K562 (cell line): ENCODE results near the gene AMH. TPM values are rescaled to one million over a fixed set of nuclear protein-coding genes. Genes with fewer than 3 reads are reported as not detected.

Source experiments
- BMI1 ChIP-seq: fragments of 150-350 bp; IDR thresholded peaks from 2 replicates; pipeline ENCODE4 v1.6.1; 2014; ENCODE audit warnings: low read length
- CBFA2T3 ChIP-seq: fragments of 450-650 bp; IDR thresholded peaks from 2 replicates; pipeline ENCODE4 v1.6.1; 2017
- CHAMP1 ChIP-seq: fragments of 450-650 bp; IDR thresholded peaks from 2 replicates; pipeline ENCODE4 v1.6.1; 2016; ENCODE audit warnings: mild to moderate bottlenecking
- E2F1 ChIP-seq: sonication (generic); formaldehyde crosslinking; IDR thresholded peaks from 2 replicates; pipeline ENCODE4 v1.8.1; 2023; ENCODE audit warnings: mild to moderate bottlenecking, missing genetic modification reagents, moderate library complexity
- E2F3 ChIP-seq: fragments of 250-450 bp; sonication (Bioruptor Pico); IDR thresholded peaks from 2 replicates; pipeline ENCODE4 v1.4.0; 2020; ENCODE audit warnings: mild to moderate bottlenecking
- GTF2F1 ChIP-seq: IDR thresholded peaks from 2 replicates; pipeline ENCODE4 v1.6.1; 2011; ENCODE audit warnings: low read depth, low read length, improper control_type of control experiment
- HDAC6 ChIP-seq: IDR thresholded peaks from 2 replicates; pipeline ENCODE4 v1.6.1; 2012; ENCODE audit warnings: low read depth, mild to moderate bottlenecking, control low read depth, inconsistent platforms, low read length, moderate library complexity
- HNRNPL ChIP-seq: fragments of 200-400 bp; formaldehyde crosslinking; IDR thresholded peaks from 2 replicates; pipeline ENCODE4 v1.6.1; 2017; ENCODE audit warnings: low read depth, mild to moderate bottlenecking, low read length
- NCOR1 ChIP-seq: fragments of 450-650 bp; IDR thresholded peaks from 2 replicates; pipeline ENCODE4 v1.6.1; 2016; ENCODE audit warnings: mild to moderate bottlenecking, moderate library complexity
- SRF ChIP-seq, 2 experiments: fragments of 250-450, 450-650 bp in 1 of 2; sonication (Bioruptor Pico) in 1 of 2; sonication (generic) in 1 of 2; formaldehyde crosslinking; IDR thresholded peaks; 2 replicates each; pipeline versions ENCODE4 v1.5.0 to v1.5.1; 2020 to 2022; ENCODE audit warnings: mild to moderate bottlenecking in 1 of 2, missing genetic modification reagents in 1 of 2
- TBL1XR1 ChIP-seq, 2 experiments: IDR thresholded peaks; 2 replicates each; pipeline ENCODE4 v1.6.1; 2012; ENCODE audit warnings: improper control_type of control experiment in 2 of 2, low read length in 2 of 2, mild to moderate bottlenecking in 1 of 2
- polyA plus RNA-seq, 8 experiments: library from polyadenylated mRNA; depleted of rRNA in 4 of 8; stranded (reverse) in 5 of 8; unstranded in 3 of 8; fragments of >200 nt; fragmentation: Nextera tagmentation in 2 of 8; fragmentation: Illumina TruSeq in 1 of 8; extraction: Ambion mirVana in 2 of 8; extraction: Trizol in 1 of 8; gene quantifications; 2 replicates each; pipeline versions ENCODE4 v1.2.1 to v1.2.3, GENCODE V29; 2011 to 2014; ENCODE audit warnings: inconsistent platforms in 1 of 8, missing spikeins in 1 of 8
- total RNA-seq, 7 experiments: library from RNA; depleted of rRNA in 6 of 7; stranded (reverse); fragments of >200 nt in 6 of 7; fragmentation: Illumina TruSeq in 2 of 7; extraction: Trizol in 2 of 7; gene quantifications; 2 replicates each; pipeline versions ENCODE4 v1.2.1 to v1.2.3, GENCODE V29; 2011 to 2021; ENCODE audit warnings: low replicate concordance in 1 of 7
- TF ChIP-seq, protein P1 (sequence below): fragments of 200-600 bp; sonication (generic); IDR thresholded peaks from one replicate; pipeline ENCODE4 v1.6.1; 2012; ENCODE audit warnings: mild to moderate bottlenecking, low read depth, low read length, inconsistent platforms

The AMH gene
- total and polyA plus RNA-seq, 9 of the 15 experiments (the other 6 are each of a cell fraction or from before 2014, with no cell fraction given), result 0.29 to 27.4 (median 2.6) TPM; not detected in 2

DNA sequence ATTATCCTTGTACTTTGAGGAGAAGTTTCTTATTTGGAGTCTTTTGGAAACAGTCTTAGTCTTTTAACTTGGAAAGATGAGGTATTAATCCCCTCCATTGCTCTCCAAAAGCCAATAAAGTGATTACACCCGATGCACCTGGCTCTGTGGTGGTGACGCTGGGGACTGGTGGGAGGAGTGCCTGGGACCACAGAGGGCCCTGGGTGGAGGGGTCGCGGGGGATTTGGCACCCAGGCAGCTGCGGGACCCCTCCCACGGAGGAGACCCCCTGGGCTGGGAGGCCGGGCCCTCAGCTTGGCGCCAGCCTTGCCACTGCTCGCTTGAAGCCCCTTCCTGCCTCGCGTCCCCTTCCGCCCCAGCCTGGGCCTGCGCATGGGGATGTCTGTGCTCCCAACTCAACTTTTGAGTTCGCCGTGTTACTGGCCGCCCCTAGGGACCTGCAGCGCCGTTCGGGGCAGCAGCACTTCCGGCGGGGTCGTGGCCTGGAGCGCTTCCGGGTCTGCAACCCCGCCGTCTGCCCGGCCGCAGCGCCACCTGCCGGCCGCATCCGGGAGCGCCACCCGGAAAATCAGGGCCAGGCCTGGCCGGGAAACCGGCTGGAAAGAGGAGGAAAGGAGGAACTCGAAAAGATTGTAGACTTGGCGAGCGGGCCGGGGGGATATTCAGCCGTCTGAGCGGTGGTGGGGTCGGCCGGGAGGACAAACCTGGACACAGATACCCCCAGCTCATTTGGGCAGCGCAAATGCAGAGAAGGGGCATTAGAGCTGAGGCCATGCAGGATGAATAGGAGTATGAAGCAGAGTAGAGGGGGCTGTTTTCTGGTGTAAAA, 24.4 kb downstream of the AMH start (continued):
- TF ChIP-seq, protein P1, sequence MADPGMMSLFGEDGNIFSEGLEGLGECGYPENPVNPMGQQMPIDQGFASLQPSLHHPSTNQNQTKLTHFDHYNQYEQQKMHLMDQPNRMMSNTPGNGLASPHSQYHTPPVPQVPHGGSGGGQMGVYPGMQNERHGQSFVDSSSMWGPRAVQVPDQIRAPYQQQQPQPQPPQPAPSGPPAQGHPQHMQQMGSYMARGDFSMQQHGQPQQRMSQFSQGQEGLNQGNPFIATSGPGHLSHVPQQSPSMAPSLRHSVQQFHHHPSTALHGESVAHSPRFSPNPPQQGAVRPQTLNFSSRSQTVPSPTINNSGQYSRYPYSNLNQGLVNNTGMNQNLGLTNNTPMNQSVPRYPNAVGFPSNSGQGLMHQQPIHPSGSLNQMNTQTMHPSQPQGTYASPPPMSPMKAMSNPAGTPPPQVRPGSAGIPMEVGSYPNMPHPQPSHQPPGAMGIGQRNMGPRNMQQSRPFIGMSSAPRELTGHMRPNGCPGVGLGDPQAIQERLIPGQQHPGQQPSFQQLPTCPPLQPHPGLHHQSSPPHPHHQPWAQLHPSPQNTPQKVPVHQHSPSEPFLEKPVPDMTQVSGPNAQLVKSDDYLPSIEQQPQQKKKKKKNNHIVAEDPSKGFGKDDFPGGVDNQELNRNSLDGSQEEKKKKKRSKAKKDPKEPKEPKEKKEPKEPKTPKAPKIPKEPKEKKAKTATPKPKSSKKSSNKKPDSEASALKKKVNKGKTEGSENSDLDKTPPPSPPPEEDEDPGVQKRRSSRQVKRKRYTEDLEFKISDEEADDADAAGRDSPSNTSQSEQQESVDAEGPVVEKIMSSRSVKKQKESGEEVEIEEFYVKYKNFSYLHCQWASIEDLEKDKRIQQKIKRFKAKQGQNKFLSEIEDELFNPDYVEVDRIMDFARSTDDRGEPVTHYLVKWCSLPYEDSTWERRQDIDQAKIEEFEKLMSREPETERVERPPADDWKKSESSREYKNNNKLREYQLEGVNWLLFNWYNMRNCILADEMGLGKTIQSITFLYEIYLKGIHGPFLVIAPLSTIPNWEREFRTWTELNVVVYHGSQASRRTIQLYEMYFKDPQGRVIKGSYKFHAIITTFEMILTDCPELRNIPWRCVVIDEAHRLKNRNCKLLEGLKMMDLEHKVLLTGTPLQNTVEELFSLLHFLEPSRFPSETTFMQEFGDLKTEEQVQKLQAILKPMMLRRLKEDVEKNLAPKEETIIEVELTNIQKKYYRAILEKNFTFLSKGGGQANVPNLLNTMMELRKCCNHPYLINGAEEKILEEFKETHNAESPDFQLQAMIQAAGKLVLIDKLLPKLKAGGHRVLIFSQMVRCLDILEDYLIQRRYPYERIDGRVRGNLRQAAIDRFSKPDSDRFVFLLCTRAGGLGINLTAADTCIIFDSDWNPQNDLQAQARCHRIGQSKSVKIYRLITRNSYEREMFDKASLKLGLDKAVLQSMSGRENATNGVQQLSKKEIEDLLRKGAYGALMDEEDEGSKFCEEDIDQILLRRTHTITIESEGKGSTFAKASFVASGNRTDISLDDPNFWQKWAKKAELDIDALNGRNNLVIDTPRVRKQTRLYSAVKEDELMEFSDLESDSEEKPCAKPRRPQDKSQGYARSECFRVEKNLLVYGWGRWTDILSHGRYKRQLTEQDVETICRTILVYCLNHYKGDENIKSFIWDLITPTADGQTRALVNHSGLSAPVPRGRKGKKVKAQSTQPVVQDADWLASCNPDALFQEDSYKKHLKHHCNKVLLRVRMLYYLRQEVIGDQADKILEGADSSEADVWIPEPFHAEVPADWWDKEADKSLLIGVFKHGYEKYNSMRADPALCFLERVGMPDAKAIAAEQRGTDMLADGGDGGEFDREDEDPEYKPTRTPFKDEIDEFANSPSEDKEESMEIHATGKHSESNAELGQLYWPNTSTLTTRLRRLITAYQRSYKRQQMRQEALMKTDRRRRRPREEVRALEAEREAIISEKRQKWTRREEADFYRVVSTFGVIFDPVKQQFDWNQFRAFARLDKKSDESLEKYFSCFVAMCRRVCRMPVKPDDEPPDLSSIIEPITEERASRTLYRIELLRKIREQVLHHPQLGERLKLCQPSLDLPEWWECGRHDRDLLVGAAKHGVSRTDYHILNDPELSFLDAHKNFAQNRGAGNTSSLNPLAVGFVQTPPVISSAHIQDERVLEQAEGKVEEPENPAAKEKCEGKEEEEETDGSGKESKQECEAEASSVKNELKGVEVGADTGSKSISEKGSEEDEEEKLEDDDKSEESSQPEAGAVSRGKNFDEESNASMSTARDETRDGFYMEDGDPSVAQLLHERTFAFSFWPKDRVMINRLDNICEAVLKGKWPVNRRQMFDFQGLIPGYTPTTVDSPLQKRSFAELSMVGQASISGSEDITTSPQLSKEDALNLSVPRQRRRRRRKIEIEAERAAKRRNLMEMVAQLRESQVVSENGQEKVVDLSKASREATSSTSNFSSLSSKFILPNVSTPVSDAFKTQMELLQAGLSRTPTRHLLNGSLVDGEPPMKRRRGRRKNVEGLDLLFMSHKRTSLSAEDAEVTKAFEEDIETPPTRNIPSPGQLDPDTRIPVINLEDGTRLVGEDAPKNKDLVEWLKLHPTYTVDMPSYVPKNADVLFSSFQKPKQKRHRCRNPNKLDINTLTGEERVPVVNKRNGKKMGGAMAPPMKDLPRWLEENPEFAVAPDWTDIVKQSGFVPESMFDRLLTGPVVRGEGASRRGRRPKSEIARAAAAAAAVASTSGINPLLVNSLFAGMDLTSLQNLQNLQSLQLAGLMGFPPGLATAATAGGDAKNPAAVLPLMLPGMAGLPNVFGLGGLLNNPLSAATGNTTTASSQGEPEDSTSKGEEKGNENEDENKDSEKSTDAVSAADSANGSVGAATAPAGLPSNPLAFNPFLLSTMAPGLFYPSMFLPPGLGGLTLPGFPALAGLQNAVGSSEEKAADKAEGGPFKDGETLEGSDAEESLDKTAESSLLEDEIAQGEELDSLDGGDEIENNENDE, result peak; percentile 51
- TF ChIP-seq TBL1XR1 (IDR thresholded peaks at IDR 0.05; ENCODE audit: low read length in 2 of 2) (0 out of 4 replicates have a peak, but pooled peaks of 1 of the 2 experiments have one; percentile 58), CHAMP1 (no peak), GTF2F1 (0 out of 2 replicates have a peak, but pooled peaks have one; percentile 27), HNRNPL (no peak), CBFA2T3 (0 out of 2 replicates have a peak, but pooled peaks have one; percentile 15), HDAC6 (peak; percentile 27; the same call in 1 of the 2 replicates), SRF (CRISPR knock-in tag; IDR thresholded peaks at IDR 0.05) (peak in 1 of 2 experiments; percentile 66; a peak in 2 of 4 replicates), BMI1 (no peak), NCOR1 (peak; percentile 62), E2F1 (CRISPR knock-in tag) (peak; percentile 46; the same call in 1 of the 2 replicates), E2F3 (CRISPR knock-in tag) (no peak)
